GM19099 (cell line): ENCODE data around the gene ADD1.

ENCODE experiments used
- POLR2A ChIP-seq: IDR thresholded peaks from 3 replicates; pipeline ENCODE4 v1.6.1; 2011; ENCODE audit warnings: low read depth; ENCODE audit not compliant: insufficient read length; ENCODE audit errors: extremely low read depth

The ADD1 gene

DNA sequence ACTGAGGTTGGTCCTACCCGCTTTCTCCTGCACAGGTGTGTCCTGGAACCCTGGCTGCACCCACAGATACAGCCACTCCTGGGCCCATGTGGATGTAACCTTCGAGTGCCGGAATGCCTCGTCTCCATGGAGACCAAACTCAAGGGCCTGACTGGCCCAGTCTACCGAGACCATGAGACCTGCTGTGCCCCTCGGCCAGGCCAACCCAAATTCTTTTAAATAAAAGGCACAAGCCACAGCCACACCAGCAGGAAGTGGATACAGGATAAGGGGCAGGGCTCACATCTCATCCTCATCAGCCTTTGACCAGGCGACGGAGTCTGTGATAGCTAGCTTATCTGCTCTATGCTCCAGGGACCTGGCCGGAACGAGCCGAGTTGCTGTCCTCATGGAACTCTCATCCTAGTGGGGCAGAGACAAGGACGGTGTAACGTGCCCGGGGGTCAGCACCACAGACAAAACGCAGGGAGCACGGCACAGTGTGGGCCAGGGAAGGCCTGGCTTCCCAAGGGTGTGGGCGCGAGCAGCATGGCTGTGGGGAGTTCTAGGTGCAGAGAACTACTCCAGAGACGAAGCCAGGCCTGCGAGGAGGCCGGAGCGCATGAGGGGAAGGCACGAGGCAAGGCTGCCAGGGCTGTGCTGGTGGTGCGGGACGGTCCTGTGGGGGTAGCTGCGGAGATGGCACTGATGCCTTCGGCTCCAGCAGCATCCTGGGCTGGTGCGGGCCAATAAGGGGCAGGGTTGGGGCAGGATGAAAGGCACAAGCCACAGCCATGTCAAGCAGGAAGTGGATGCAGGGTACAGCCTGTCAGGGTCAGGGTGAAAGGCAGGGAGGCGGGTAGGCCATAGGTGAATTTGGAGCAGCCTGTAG lies 96.9 kb downstream of the ADD1 start:
- no peak for TF ChIP-seq POLR2A

DNA sequence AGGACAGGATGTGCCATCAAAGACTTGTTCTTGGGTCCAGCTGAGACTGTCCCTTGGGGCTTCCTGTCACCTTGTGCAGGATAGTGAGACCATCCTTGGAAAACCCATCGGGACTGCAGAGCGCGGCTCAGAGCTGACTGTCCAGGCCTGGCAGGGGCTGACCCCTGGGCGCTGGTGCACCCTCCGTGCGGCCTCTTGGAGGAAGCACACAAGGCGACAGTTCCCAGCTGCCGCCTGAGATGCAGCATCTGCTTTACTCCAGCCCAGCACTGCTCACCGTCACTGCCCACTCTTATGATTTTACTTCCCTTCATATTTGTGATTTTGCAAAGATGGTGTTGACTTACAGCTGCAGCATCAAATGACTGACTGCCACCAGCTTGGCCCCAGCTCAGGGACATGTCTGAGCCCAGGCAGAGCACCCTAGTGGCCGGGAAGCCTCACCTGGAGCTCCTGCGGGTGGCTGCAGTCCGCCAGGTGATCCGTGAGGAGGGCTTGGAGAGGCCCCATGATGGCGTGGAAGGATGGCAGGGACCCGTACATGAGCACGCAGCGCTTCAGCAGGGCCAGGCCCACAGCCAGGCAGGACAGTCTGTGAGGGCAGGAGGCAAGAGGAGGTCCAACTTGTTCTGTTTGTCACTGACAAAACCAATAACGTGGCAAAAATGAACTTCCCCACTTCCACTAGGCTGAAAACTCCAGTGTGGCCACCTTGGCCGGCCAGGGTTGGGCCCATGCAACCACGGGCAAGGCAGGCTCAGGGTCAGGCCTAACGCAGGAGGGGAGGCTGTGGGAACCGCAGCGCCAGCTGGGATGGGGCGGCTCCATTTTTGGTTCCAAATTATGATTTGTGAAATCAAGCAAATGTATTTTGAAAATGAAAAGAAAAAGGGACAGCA lies 97.7 kb downstream of the ADD1 start:
- no peak for TF ChIP-seq POLR2A

DNA sequence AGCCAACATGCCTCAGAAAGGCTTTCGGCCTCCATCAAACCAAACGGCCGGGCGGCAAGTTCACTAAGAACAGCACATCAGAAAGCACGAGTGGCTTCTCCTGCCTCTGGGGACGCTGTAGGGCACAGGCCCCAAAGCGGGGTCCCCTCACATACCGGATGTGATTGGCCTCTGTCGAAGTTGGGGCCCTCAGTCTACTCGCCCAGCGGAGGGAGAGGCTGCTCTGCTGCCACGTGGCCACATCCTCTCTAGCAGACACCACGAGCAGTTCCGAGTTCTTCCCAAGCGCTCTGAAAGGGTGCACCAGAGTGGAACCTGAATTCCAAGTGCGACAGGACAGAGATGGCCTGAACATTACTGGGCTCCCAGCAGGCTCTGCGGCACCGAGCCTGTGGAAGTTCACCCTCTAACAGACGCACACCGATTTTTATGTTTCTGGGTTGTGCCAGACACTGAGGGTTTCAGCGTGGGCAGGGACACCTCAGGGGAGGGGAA lies 98.4 kb downstream of the ADD1 start:
- no peak for TF ChIP-seq POLR2A

DNA sequence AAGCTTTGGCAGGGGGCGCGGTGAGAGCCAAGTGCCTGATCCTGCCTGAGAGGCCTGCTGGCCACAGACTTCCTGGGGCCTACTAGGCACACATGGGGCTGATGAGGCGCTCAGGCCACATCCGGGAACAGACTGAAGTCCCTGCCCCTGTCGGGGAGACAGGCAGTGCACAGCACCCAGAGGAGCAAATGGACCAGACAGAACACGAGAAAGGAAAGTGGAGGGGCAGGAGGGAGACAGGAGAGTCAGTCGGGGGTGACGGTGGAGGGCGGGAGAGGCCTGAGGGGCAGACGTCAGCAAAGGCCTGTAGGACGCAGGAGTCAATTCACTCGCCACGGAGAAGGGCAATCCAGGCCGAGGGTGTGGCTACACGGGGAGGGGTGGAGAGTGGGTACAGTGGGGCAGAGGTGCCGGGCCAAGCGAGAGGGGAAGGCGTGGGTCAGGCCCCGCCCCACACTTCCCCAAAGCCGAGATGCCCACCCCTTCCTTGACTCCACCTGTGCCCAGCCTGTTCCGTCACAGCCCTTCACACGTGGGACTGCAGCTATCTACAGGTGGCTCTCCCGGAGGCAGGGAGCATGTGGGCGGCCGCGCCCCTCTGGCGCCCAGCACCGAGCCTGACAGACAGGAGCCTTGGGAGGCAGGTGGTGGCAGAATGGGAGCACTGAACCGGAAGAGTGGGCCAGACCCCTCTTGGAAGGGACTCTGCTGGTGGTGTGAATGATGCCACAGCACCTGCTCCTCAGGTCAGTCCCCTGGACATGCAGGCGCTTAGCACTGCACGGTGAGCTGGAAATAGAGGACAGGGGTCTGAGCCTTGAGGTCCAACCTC lies 99.1 kb downstream of the ADD1 start:
- TF ChIP-seq POLR2A, result no peak

DNA sequence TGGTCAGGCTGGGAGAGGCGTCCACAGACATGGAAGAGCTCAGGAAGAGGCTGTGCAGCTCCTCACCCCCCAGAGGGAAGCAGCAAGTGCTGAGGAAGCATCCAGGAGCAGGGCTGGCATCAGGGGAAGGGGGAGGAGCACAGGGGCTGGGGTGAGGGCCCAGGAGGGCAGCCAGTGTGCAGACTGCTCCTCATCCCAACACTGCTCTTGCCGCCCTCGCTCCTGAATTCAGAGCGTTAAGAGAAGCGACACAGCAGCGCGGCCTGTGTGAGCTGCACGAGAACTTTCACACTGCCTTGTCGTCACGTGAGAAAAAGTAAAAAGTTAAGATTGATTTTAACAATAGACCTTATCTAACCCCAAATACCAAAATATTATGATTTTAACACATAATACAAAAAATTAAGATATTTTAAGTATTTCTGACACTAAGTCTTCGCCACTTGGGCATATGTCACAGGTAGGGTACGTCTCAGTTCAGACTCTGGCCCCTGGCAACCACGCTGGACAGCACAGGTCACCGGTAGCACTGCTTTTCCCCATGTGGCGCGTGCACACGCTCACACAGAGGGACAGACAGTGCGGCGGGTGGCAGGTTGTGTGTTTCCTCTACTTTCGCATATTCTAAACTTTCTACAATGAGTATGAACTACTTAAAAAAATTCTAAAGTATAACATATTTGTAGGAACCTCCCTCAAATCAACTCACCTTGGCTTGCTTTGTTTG lies 99.9 kb downstream of the ADD1 start:
- TF ChIP-seq POLR2A, result no peak

DNA sequence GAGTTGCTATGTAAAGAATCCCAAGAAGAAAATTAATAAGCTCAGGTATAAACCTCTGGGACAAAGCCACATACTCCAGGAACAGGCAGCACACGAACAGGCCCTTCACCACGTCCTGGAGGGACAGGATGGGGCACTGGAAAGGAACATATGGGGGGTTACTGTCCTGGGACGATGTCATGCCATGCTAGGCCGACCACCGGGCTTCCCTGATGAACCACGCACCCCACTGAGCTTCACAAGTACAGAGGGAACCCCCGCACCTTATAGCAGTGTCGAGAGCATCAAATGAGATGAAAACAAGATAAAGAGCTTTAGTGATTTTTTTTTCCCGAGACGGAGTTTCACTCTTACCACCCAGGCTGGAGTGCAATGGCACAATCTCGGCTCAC lies 100.4 kb downstream of the ADD1 start:
- no peak for TF ChIP-seq POLR2A

DNA sequence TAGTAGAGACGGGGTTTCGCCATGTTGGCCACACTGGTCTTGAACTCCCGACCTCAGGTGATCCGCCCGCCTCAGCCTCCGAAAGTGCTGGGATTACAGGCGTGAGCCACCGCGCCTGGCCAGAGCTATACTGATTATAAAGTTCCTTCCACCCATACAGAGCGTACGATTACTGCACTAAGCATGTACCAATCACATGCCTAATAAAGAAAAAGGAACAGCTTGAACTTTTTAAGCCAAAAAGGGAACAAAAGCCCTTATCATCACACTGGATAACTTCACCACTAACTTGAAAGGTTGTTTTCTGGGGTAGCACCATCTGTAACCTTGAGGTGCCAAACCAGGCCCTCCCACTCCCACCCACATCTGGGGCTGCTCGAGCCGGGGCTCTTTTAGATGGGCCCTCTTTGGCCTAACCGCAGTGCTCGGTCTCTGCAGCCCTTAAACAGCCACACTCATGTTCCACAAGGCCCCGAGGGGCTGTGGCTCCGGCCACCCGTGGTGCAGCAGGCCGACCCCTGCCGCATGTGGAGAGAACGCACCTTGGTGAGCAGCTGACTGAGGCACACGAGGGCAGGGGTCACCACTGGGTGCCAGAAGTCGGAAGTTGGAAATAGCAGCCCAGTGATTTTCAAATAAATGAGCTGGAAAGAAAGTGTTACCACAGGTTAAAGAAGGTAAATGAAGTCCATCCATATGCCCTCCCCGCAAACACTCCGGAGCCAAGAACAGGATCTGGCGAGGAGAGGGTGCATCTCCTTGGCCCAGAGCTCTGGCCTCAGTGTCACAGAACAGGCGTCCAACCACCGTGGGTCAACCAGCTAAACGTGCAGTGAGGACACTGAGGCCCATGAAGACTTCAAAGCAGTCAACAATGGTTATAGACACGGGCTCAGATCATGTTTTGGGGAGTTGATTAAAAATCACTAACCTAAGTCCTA lies 101.2 kb downstream of the ADD1 start:
- no peak for TF ChIP-seq POLR2A

DNA sequence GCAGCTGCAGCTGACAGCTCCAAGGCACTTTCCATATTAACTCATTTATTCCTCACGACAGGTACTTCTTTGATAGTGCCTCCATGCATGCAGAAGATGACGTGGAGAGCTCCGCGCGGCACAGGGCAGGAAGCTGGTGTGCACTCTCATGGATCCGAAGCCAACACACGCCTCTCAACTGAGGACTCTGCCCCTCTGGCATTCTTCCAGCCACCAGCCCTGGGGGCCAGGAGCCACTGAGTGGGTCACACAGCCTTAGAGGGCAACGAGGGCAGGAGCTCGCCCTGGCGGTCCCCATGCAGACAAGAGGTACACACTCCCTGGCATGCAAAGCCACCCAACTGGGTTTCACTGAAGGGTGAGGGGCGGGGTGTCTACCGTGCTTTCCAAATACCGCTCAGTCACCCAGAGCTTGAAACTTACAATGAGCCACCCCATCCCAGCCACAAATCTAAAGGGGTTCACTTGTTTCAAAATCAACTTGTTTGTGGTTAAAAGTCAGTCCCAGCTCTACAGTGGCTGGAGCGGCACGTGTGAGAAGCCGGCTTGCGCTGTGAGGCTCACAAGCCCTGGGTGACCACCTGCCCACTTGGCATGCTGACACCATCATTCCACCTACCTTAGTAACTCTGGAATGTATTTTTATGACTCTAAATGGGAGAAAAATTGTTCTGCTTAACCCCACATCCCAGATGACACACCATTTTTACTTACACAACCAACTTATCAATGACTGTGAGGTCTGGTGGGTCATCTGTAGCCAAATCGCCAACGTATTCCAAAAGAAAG lies 103.4 kb downstream of the ADD1 start:
- no peak for TF ChIP-seq POLR2A

DNA sequence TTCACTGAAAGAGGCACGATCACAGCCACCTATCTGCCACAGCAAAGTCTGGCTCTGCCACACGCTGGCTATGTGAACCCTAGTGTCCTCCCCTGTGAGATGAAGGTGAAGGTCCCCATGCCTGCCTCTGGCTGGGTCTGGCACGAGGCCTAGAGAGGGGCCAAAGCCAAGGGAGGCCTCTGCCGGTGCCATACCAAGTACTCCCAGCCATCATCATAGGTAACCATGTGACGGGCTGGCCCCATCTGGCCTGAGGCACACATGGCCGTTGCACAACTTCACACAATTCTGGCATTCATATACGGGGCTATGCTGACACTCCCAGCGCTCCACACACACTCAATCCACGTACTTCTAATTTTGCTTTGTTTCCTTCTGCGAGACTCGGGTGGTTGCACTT lies 104.3 kb downstream of the ADD1 start:
- no peak for TF ChIP-seq POLR2A

DNA sequence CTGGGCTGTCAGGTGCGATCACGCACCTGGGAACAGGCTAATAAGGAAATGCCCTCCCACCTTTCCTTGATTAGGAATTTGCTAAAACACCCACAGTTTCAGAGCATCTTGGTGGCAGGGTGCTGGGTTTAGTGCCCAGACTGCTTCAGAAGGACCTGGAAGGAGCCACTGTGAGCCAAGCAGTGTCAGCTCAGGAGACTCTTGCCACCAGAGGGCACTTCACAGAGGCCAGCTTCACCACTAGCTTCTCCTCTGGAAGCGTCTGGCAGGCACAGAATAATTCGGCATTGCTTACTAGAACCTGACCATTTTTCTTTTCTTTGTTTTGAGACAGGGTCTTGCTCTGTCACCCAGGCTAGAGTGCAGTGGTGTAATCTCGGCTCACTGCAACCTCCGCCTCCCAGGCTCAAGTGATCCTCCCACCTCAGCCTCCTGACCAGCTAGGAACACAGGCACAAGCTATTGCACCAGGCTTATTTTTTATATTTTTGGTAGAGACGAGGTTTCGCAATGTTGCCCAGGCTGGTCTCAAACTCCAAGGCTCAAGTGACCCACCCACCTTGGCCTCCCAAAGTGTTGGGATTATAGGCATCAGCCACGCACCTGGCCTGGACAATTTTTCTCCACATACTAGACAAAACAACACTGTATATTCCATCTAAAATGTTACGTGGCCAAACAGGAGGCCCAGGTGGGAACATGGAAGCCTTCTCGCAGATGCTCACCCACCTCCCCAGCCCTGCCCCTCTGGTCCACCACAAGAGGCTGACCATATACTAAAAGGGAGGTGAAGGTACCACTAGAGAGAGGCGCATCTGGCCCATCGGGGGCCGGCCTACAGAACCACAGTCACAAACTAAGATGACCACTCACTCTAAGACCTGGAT lies 105.5 kb downstream of the ADD1 start:
- TF ChIP-seq POLR2A, result no peak

DNA sequence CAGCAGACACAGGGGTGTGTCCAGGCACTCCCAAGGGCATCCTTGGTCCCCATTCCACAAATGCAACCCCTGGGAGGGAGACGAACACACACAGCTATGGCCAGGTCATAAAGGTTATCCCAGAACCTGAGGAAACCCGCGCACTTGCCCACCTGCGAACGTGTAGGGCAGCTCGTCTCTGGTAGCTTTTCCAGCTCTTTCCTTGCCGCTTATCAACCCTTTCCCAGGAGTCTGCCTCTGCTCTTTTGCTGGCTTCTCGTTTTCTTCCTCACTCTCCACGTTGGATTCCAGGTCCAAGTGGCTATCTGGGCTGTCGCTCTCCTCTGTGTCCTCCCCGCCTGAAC lies 106.1 kb downstream of the ADD1 start:
- no peak for TF ChIP-seq POLR2A
